Gastrocnemius medialis (tissue), 4 donors: ENCODE data around the gene GRIFIN.

ENCODE experiments used
- POLR2A ChIP-seq, 2 donors: fragments of 450-650 bp; IDR thresholded peaks; one replicate each; pipeline ENCODE4 v1.6.1; 2017; ENCODE audit warnings: antibody characterized with exemption in 2 of 2, mild to moderate bottlenecking in 2 of 2, moderate library complexity in 2 of 2
- TF ChIP-seq, protein P1 (sequence below), 5 experiments: fragments of 450-650 bp in 3 of 5; fragments of 200-600 bp in 2 of 5; sonication (generic) in 2 of 5; IDR thresholded peaks in 4 of 5; conservative IDR thresholded peaks in 1 of 5; 1 replicate in 4 of 5; 2 replicates in 1 of 5; pipeline ENCODE4 v1.5.1; 2016 to 2019; ENCODE audit warnings: antibody characterized with exemption in 5 of 5, mild to moderate bottlenecking in 3 of 5, moderate library complexity in 3 of 5

DNA sequence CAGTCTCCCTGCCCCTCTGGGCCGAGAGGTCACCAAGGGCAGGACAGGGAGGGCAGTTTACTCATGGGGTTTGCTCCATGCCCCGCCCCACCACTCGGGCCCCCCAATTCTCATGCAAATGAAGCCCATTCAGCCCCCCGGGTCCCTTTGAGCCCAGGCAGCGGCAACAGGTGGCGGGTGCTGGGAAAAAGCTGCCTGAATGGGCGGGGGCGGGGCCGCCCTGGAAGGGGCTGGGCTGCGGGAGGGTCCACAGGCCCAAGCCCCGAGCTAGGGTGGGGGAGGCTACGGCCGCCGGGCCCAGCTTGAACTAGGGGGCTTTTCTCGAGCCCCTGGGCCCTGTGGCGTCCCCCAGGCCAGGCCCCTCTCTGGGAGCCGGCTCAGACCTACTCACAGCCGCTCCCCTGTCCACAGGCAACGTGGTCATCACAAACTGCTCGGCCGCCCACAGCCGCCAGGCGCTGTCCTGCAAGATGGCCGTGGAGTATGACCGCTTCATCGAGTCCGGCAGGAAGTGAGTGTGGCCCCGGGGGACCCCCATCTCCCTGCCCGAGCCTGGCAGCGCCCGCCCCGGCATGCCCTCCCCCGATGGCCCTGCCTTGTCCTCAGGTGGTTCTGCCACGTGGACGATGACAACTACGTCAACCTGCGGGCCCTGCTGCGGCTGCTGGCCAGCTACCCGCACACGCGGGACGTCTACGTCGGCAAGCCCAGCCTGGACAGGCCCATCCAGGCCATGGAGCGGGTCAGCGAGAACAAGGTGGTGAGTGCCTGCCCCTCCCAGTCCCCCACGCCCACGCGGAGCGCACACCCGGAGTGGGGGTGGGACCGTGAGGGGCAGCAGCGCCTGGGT is 48.8 kb upstream of the GRIFIN start:
- TF ChIP-seq, protein P1, sequence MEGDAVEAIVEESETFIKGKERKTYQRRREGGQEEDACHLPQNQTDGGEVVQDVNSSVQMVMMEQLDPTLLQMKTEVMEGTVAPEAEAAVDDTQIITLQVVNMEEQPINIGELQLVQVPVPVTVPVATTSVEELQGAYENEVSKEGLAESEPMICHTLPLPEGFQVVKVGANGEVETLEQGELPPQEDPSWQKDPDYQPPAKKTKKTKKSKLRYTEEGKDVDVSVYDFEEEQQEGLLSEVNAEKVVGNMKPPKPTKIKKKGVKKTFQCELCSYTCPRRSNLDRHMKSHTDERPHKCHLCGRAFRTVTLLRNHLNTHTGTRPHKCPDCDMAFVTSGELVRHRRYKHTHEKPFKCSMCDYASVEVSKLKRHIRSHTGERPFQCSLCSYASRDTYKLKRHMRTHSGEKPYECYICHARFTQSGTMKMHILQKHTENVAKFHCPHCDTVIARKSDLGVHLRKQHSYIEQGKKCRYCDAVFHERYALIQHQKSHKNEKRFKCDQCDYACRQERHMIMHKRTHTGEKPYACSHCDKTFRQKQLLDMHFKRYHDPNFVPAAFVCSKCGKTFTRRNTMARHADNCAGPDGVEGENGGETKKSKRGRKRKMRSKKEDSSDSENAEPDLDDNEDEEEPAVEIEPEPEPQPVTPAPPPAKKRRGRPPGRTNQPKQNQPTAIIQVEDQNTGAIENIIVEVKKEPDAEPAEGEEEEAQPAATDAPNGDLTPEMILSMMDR (IDR thresholded peaks at IDR 0.05 in 4 of 5, conservative IDR thresholded peaks at IDR 0.05 in 1 of 5): no peak
- no peak for TF ChIP-seq POLR2A (IDR thresholded peaks at IDR 0.05)
